Esophagus muscularis mucosa (tissue), 4 donors: ENCODE results near the gene KDM5A.
"Not testable (repeated sequence)": the region's sequence is repeated elsewhere in the genome, so short reads cannot be mapped to it uniquely, and the experiment has no call there.

ENCODE experiments used
- EP300 ChIP-seq: sonication (generic); formaldehyde crosslinking; IDR thresholded peaks from one replicate; pipeline ENCODE4 v1.6.1; 2017; ENCODE audit warnings: antibody characterized with exemption
- POLR2A ChIP-seq: fragments of 450-650 bp; IDR thresholded peaks from one replicate; pipeline ENCODE4 v1.6.1; 2017; ENCODE audit warnings: antibody characterized with exemption, moderate library complexity, mild to moderate bottlenecking, low read depth
- TF ChIP-seq, protein P1 (sequence below), 3 experiments: fragments of 200-600 bp in 2 of 3; fragments of 450-650 bp in 1 of 3; sonication (generic) in 2 of 3; IDR thresholded peaks; one replicate each; pipeline ENCODE4 v1.5.1; 2017 to 2019; ENCODE audit warnings: antibody characterized with exemption in 3 of 3, mild to moderate bottlenecking in 2 of 3, moderate library complexity in 1 of 3

DNA sequence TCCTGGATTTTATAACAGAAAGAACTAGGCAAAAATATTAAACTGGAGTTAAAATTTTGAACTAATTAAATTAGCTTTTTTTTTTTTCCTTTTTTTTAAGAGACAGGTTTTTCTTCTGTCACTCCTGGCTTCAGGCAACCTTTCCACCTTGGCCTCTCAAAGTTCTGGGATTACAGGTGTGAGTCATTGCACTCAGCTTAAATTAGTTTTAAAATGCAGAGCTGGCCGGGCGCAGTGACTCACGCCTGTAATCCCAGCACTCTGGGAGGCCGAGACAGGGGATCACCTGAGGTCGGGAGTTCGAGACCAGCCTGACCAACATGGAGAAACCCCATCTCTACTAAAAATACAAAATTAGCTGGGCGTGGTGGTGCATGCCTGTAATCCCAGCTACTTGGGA is 39.5 kb downstream of the KDM5A start:
- not testable (repeated sequence) for TF ChIP-seq EP300, POLR2A
- TF ChIP-seq, protein P1, sequence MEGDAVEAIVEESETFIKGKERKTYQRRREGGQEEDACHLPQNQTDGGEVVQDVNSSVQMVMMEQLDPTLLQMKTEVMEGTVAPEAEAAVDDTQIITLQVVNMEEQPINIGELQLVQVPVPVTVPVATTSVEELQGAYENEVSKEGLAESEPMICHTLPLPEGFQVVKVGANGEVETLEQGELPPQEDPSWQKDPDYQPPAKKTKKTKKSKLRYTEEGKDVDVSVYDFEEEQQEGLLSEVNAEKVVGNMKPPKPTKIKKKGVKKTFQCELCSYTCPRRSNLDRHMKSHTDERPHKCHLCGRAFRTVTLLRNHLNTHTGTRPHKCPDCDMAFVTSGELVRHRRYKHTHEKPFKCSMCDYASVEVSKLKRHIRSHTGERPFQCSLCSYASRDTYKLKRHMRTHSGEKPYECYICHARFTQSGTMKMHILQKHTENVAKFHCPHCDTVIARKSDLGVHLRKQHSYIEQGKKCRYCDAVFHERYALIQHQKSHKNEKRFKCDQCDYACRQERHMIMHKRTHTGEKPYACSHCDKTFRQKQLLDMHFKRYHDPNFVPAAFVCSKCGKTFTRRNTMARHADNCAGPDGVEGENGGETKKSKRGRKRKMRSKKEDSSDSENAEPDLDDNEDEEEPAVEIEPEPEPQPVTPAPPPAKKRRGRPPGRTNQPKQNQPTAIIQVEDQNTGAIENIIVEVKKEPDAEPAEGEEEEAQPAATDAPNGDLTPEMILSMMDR (IDR thresholded peaks at IDR 0.05) = not testable (repeated sequence)
